Measurements from ENCODE around the gene REX1BD.
A peak's percentile ranks its signal among the peaks of the same experiment; 100 is the strongest.

The REX1BD gene

DNA sequence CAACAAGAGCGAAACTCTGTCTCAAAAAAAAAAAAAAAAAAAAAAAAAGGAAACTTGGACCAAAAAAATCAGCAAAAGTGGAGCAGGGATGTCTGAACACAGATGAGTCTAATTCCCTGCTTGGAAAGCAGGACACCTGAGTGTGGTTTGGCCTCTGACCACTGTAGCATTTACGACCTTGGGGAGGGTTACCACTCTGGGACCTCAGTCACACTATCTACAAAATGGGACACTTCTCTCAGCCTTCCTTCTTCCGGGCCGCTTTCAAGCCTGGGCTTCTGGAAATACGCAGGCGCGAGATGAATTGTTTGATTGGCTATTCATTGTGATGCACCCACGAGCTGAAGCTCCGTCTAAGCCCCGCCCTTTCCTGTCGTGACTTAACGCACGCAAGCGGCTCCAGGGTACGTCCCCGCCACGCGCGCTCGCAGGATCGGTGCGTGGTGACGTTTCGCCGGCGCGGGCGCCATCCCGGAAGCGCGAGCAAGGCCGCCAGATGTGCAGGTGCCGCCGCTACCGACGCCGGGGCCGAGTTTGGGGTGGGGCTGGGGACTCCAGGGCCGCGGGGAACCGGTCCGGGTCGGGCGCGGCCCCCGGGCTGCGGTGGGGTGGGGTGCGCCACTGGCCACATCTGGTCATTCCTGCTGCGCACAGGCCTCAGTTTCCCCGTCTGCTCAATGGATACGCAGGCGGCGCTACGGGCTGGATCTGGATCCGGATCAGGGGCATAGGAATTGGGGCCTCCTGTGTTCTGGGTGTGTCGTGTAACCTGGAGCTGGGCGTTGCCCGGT lies 31.0 kb upstream of the REX1BD start, which contains the start of gene KXD1:
TSS of gene KXD1 (plus strand) at position 460 of the 791 bp plus-strand sequence. CDS start 4,187 bp downstream, outside the sequence.
- H3K9me3 ChIP-seq (ENCODE audit: control insufficient read depth, low read length): no peaks in the 10 kb centered on the region
- H3K4me1 ChIP-seq (ENCODE audit: control insufficient read depth, insufficient read depth, low read length, poor library complexity, severe bottlenecking): peaks cover 13% of the 10 kb centered on the region
- H3K27ac ChIP-seq (ENCODE audit: insufficient read depth, low read length, poor library complexity, severe bottlenecking): peak within 1 kb of the TSS; percentile 96
- H3K27me3 ChIP-seq (replicated peaks; ENCODE audit: control insufficient read depth, insufficient read depth, low read length, poor library complexity, severe bottlenecking): no peaks in the 10 kb centered on the region
- peak within 1 kb of the TSS; percentile 92 for H3K4me3 ChIP-seq (ENCODE audit: insufficient read depth, low read depth, low read length, poor library complexity, severe bottlenecking)
- H3K36me3 ChIP-seq (ENCODE audit: control insufficient read depth, insufficient read depth, low read length): peaks cover 6% of the 10 kb centered on the region
- DNase-seq: peak; percentile 95 to 99 (median 96)

DNA sequence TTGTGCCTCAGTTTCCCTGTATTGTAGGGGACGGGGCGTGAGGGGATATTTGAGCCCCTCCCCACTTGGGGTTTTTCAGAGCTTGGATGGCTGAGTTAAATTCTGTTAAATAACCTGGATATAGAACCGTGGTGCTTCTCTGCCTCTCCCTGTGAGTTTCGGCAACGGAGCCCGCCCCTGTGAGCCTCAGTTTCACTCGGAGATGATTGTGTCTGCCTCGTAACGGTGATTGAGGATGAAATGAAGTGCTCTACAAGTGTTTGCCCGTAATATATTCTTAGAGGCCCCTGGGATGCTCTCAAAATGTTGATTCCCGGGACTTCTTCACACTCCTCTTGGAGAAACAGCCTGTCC lies 30.4 kb upstream of the REX1BD start:
- Histone ChIP-seq H3K36me3 (ENCODE audit: control insufficient read depth, insufficient read depth, low read length) (peaks cover 12% of the 10 kb centered on the region), H3K4me1 (ENCODE audit: control insufficient read depth, insufficient read depth, low read length, poor library complexity, severe bottlenecking) (peaks cover 13% of the 10 kb centered on the region), H3K27ac (ENCODE audit: insufficient read depth, low read length, poor library complexity, severe bottlenecking) (peak overlapping the region; percentile 96), H3K27me3 (replicated peaks; ENCODE audit: control insufficient read depth, insufficient read depth, low read length, poor library complexity, severe bottlenecking) (no peaks in the 10 kb centered on the region), H3K4me3 (ENCODE audit: insufficient read depth, low read depth, low read length, poor library complexity, severe bottlenecking) (peak overlapping the region; percentile 92), H3K9me3 (ENCODE audit: control insufficient read depth, low read length) (no peaks in the 10 kb centered on the region)
- no peak for DNase-seq

DNA sequence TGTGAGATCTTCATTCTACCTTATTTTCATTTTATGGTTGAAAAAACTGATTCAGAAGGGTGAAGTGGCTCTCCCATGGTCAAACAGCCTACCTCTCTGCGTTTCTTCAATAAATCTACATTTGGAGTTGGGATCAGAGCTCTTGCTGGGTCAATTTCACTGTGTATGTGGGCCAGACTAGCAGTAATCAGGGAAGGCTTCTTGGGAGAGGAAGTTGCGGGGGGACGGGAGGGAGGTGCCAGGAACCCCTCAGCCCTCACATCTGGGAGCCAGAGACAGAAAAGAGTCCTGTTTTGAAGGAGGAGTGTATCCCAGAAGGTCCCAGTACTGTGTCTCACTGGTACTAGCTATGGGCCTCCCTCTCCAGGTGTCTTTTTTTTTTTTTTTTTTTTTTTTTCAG lies 30.0 kb upstream of the REX1BD start:
- no peaks in the 10 kb centered on the region for H3K27me3 ChIP-seq (replicated peaks; ENCODE audit: control insufficient read depth, insufficient read depth, low read length, poor library complexity, severe bottlenecking)
- peak overlapping the region; percentile 96 for H3K27ac ChIP-seq (ENCODE audit: insufficient read depth, low read length, poor library complexity, severe bottlenecking)
- peaks cover 13% of the 10 kb centered on the region for H3K36me3 ChIP-seq (ENCODE audit: control insufficient read depth, insufficient read depth, low read length)
- H3K9me3 ChIP-seq (ENCODE audit: control insufficient read depth, low read length): no peaks in the 10 kb centered on the region
- peak overlapping the region; percentile 92 for H3K4me3 ChIP-seq (ENCODE audit: insufficient read depth, low read depth, low read length, poor library complexity, severe bottlenecking)
- DNase-seq: no peak
- peaks cover 13% of the 10 kb centered on the region for H3K4me1 ChIP-seq (ENCODE audit: control insufficient read depth, insufficient read depth, low read length, poor library complexity, severe bottlenecking)

- Histone ChIP-seq H3K27ac (ENCODE audit: insufficient read depth, low read length, poor library complexity, severe bottlenecking) (peak overlapping the region; percentile 25), H3K36me3 (ENCODE audit: control insufficient read depth, insufficient read depth, low read length) (peaks cover 23% of the 10 kb centered on the region), H3K27me3 (replicated peaks; ENCODE audit: control insufficient read depth, insufficient read depth, low read length, poor library complexity, severe bottlenecking) (no peaks in the 10 kb centered on the region), H3K4me1 (ENCODE audit: control insufficient read depth, insufficient read depth, low read length, poor library complexity, severe bottlenecking) (peaks cover 13% of the 10 kb centered on the region), H3K9me3 (ENCODE audit: control insufficient read depth, low read length) (no peaks in the 10 kb centered on the region), H3K4me3 (ENCODE audit: insufficient read depth, low read depth, low read length, poor library complexity, severe bottlenecking) (no peak overlapping the region)
- no peak for DNase-seq
Observed at GRCh38 chr19:18559685-18560084, 28.9 kb upstream of the REX1BD start.

DNA sequence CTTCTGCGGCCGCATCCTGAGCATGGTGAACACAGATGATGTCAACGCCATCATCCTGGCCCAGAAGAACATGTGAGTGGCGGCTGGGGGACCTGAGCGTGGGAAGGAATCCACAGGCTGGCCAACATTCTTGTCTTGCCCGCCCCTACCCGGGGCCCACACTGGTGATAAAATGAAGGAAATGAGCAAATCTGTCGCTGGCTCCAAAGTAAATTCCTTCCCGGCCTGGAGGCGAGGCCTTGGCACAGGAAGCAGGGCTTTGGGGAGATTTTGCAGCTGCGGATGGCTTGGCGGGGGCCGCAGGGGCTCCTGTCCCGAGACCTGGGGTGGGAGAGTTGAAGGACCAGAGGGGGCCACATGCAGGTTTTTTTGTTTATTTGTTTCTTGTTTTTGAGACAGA lies 26.5 kb upstream of the REX1BD start:
- Histone ChIP-seq H3K27ac (ENCODE audit: insufficient read depth, low read length, poor library complexity, severe bottlenecking) (no peak overlapping the region), H3K27me3 (replicated peaks; ENCODE audit: control insufficient read depth, insufficient read depth, low read length, poor library complexity, severe bottlenecking) (no peaks in the 10 kb centered on the region), H3K4me3 (ENCODE audit: insufficient read depth, low read depth, low read length, poor library complexity, severe bottlenecking) (no peak overlapping the region), H3K36me3 (ENCODE audit: control insufficient read depth, insufficient read depth, low read length) (peaks cover 45% of the 10 kb centered on the region), H3K9me3 (ENCODE audit: control insufficient read depth, low read length) (no peaks in the 10 kb centered on the region), H3K4me1 (ENCODE audit: control insufficient read depth, insufficient read depth, low read length, poor library complexity, severe bottlenecking) (peaks cover 13% of the 10 kb centered on the region)
- no peak for DNase-seq

DNA sequence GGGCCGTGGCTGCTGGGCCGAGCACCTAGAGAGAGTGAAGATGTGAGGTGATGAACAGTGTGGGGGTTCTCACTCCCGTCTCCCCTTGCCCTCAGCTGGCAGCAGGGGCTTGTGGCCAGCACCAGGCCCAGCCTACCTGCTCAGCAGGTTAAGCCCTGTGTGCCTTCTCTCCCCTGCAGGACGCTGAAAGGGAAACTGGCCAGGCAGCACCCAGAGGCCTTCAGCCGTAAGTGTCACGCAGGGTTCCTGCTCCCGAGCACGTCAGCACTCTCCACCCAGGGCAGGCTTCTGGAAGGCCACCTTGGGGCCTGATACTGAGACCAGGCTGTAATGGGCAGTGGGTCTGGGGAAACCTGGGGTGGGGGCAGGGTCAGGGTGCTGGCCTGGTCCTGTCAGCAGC lies 21.6 kb upstream of the REX1BD start:
- no peaks in the 10 kb centered on the region for H3K27me3 ChIP-seq (replicated peaks; ENCODE audit: control insufficient read depth, insufficient read depth, low read length, poor library complexity, severe bottlenecking)
- no peaks in the 10 kb centered on the region for H3K9me3 ChIP-seq (ENCODE audit: control insufficient read depth, low read length)
- H3K27ac ChIP-seq (ENCODE audit: insufficient read depth, low read length, poor library complexity, severe bottlenecking): no peak overlapping the region
- peaks cover 3% of the 10 kb centered on the region for H3K4me1 ChIP-seq (ENCODE audit: control insufficient read depth, insufficient read depth, low read length, poor library complexity, severe bottlenecking)
- peaks cover 63% of the 10 kb centered on the region for H3K36me3 ChIP-seq (ENCODE audit: control insufficient read depth, insufficient read depth, low read length)
- no peak overlapping the region for H3K4me3 ChIP-seq (ENCODE audit: insufficient read depth, low read depth, low read length, poor library complexity, severe bottlenecking)
- no peak for DNase-seq

DNA sequence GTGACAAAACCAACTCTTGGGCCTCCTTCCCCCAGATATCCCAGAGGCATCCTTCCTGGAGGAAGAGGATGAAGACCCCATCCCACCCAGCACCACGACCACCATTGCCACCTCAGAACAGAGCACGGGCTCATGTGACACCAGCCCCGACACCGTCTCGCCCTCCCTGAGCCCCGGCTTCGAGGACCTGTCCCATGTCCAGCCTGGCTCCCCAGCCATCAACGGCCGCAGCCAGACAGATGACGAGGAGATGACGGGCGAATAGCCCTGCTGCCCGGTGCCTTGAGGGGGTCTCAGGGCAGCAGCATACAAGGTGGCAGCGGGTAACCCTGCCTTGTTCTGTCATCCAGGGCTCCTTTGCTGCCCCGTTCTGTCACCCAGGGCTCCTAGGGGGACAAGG lies 20.2 kb upstream of the REX1BD start:
- peaks cover 15% of the 10 kb centered on the region for H3K4me1 ChIP-seq (ENCODE audit: control insufficient read depth, insufficient read depth, low read length, poor library complexity, severe bottlenecking)
- no peaks in the 10 kb centered on the region for H3K9me3 ChIP-seq (ENCODE audit: control insufficient read depth, low read length)
- H3K36me3 ChIP-seq (ENCODE audit: control insufficient read depth, insufficient read depth, low read length): peaks cover 58% of the 10 kb centered on the region
- no peaks in the 10 kb centered on the region for H3K27me3 ChIP-seq (replicated peaks; ENCODE audit: control insufficient read depth, insufficient read depth, low read length, poor library complexity, severe bottlenecking)
- no peak for DNase-seq
- H3K27ac ChIP-seq (ENCODE audit: insufficient read depth, low read length, poor library complexity, severe bottlenecking): no peak overlapping the region
- no peak overlapping the region for H3K4me3 ChIP-seq (ENCODE audit: insufficient read depth, low read depth, low read length, poor library complexity, severe bottlenecking)

GRCh38 chr19:18571564-18572344 lies 16.8 kb upstream of the REX1BD start, which contains the start of gene UBA52:
UBA52 (plus strand) TSS chr19:18571857; CDS start chr19:18573301, 1,444 bp downstream.
- Histone ChIP-seq H3K27me3 (replicated peaks; ENCODE audit: control insufficient read depth, insufficient read depth, low read length, poor library complexity, severe bottlenecking) (no peaks in the 10 kb centered on the region), H3K9me3 (ENCODE audit: control insufficient read depth, low read length) (no peaks in the 10 kb centered on the region), H3K4me1 (ENCODE audit: control insufficient read depth, insufficient read depth, low read length, poor library complexity, severe bottlenecking) (peaks cover 17% of the 10 kb centered on the region), H3K36me3 (ENCODE audit: control insufficient read depth, insufficient read depth, low read length) (peaks cover 57% of the 10 kb centered on the region), H3K27ac (ENCODE audit: insufficient read depth, low read length, poor library complexity, severe bottlenecking) (peak within 1 kb of the TSS; percentile 93), H3K4me3 (ENCODE audit: insufficient read depth, low read depth, low read length, poor library complexity, severe bottlenecking) (peak within 1 kb of the TSS; percentile 86)
- DNase-seq: peak; percentile 98

- Histone ChIP-seq H3K27me3 (replicated peaks; ENCODE audit: control insufficient read depth, insufficient read depth, low read length, poor library complexity, severe bottlenecking) (no peaks in the 10 kb centered on the region), H3K9me3 (ENCODE audit: control insufficient read depth, low read length) (no peaks in the 10 kb centered on the region), H3K27ac (ENCODE audit: insufficient read depth, low read length, poor library complexity, severe bottlenecking) (no peak overlapping the region), H3K4me1 (ENCODE audit: control insufficient read depth, insufficient read depth, low read length, poor library complexity, severe bottlenecking) (peaks cover 17% of the 10 kb centered on the region), H3K36me3 (ENCODE audit: control insufficient read depth, insufficient read depth, low read length) (peaks cover 39% of the 10 kb centered on the region), H3K4me3 (ENCODE audit: insufficient read depth, low read depth, low read length, poor library complexity, severe bottlenecking) (no peak overlapping the region)
- no peak for DNase-seq
Observed at GRCh38 chr19:18574691-18575291, 13.8 kb upstream of the REX1BD start.
